GM12801 (cell line): Measurements from ENCODE around the gene GAK.

ENCODE experiments used
- TF ChIP-seq, protein P1 (sequence below): IDR thresholded peaks from one replicate; pipeline ENCODE4 v1.5.1; 2011; ENCODE audit warnings: control low read depth; ENCODE audit not compliant: insufficient read length; ENCODE audit errors: extremely low read depth

GAK gene

DNA sequence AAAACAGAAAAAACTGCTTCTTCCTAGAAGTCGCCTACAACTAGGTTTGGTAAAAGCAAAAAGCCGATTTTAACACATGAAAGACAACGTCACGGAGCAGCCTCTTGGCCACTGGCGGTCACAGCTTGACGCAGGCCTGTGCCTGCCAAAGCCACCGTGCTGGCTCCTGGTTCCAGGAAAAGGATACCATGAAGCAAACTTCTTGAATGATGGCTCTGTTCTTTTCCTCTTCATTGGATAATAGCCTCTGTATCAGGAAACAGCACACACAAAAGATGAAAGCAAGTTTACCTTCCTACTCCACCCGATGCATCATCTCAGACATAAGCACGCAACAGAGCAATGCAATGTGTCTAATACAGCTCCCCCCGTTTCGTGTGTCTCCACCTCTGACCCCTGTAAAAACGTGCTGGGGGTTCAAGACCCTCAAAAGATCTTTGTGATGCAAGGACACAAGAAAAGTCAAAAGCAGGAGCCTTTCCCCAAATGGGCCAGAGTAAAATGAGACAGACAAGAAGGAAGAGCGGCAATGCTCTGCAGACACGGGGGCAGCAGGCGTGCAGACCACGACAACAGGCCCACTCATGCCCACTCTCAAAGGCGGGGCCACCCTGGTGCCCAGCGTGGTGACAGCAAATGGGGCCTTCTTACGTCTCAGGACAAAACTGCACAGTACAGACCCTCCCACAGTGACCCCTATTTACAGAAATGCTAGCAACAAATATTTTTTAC, 19.4 kb downstream of the GAK start:
- TF ChIP-seq, protein P1, sequence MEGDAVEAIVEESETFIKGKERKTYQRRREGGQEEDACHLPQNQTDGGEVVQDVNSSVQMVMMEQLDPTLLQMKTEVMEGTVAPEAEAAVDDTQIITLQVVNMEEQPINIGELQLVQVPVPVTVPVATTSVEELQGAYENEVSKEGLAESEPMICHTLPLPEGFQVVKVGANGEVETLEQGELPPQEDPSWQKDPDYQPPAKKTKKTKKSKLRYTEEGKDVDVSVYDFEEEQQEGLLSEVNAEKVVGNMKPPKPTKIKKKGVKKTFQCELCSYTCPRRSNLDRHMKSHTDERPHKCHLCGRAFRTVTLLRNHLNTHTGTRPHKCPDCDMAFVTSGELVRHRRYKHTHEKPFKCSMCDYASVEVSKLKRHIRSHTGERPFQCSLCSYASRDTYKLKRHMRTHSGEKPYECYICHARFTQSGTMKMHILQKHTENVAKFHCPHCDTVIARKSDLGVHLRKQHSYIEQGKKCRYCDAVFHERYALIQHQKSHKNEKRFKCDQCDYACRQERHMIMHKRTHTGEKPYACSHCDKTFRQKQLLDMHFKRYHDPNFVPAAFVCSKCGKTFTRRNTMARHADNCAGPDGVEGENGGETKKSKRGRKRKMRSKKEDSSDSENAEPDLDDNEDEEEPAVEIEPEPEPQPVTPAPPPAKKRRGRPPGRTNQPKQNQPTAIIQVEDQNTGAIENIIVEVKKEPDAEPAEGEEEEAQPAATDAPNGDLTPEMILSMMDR = no peak

DNA sequence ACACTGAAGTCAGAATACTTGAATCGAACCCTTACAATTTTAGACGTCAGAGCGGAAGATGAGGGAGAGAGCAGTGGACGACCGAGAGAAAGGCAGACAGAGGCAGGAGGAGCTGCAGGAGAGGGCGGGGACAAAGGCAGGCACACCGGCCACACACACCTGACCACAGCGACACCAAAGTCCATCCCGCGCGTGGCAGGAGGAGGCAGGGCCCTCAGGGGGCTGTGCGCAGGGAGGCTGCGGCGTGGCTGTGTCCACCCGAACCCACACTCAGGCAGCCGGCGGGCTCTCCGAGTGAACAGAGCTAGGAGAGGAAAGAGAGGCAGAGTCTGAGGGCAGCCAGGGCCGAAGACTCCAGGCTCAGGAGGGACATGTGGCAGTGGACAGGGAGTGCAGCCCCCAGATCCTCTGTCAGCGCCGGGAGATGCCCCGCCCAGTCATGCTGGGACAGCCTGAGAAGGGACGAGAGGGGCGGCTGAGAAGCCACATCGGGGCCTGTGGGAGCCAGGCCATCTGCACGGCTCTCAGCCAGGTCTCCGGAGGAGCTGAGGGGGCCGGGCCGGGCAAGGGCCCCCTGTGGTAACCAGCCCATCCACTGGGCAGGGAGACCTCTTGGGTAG, 20.1 kb downstream of the GAK start:
- TF ChIP-seq, protein P1 = no peak

GRCh38 chr4:911221-911751, 20.8 kb downstream of the GAK start:
- TF ChIP-seq, protein P1 = no peak

DNA sequence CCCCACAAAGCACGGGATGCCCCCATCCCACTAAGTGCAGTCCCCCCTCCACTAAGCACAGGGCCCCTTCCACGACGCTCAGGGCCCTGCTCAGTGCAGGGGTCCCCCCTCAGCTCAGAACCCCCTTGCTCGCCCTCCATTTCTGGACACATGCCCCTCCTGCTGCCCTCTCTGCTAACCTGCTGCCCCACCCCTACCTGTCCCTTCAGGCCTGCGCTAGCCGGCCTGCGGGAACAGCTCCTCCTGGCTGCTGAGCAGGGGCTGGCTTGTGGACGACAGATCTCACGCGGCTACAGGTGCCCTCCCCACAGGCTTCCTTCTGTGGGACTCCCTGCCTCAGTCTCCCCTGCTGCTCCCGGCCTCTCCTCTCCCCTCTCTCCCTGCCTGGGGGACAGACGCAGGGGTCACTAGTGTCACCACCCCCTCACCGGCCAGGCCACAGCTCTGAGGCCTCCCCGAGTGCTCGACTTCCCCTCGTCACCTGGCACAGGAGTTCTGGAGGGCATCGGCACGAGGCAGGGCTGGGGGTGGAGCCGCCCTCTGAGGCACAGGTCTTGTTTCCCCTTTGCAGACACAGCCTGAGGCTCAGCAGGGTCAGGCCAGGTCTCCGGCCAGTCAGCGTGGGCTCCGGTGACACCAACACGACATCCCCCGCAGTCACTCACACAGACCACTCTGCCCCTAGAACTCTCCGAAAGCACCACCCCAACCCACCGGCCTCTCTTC, 21.6 kb downstream of the GAK start:
- TF ChIP-seq, protein P1 = no peak

- TF ChIP-seq, protein P1 = no peak
Observed at GRCh38 chr4:909821-910220, 22.3 kb downstream of the GAK start.

DNA sequence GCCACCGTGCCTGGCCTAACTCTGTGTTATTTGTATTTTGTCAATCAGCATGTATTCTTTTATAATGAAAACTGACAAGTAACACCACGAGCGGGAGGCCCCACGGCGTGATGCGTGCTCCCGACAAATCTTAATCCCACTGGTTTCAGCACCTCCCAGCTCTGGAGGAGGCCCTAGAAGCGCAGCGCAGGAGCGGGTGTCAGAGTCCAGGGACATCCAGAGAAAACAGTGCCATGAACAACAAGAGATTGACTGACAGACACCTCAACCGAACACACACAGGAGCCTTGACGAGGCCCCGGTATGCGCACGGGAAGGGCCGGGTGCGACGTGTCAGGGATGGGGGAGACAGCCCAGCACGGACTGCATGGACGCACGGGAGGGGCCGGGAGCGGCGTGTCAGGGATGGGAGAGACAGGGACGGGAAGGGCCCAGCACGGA, 23.0 kb downstream of the GAK start:
- TF ChIP-seq, protein P1 = no peak
